Measurements from ENCODE around the gene IMP4. TPM values are rescaled to one million over a fixed set of nuclear protein-coding genes. Genes with fewer than 3 reads are reported as not detected.
A peak's percentile ranks its signal among the peaks of the same experiment; 100 is the strongest.

The IMP4 gene
- total and polyA plus RNA-seq, 2 of the 8 experiments (the other 6 are each of a cell fraction or from before 2014, with no cell fraction given), result 96.8 to 194 TPM

DNA sequence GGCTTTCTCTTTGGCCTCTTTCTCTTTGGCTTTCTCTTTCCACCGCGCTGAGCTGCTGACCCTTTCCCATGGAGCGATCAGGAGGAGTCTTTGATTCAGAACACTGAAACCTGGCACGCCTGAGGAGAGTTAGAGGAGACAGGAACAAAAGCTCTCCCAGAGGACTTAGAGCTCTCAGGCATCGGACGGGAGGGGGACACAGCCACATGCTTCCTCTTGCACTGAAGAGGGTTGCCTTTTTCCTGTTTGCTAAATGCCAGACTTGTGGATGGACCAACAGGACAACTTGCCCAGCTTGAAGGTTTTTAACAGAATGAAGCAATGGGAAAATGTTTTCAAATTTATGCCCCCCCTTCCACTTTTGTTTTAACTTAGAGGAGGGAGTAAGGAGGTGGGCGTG lies 9.5 kb downstream of the IMP4 start:
- H2BK5ac ChIP-seq (ENCODE audit: low read depth, low read length), result no peak overlapping the region
- H2BK20ac ChIP-seq (ENCODE audit: low read length), result no peak overlapping the region
- H4K91ac ChIP-seq (replicated peaks; ENCODE audit: insufficient read length, low read length), result no peak overlapping the region
- no peak overlapping the region for H3K18ac ChIP-seq (ENCODE audit: extremely low read depth, low read length)
- no peak overlapping the region for H3K56ac ChIP-seq (replicated peaks; ENCODE audit: insufficient read length, low read depth, low read length)
- no peaks in the 10 kb centered on the region for H3K4me1 ChIP-seq (replicated peaks in 1 of 4; ENCODE audit: control insufficient read depth in 3 of 4, insufficient read depth in 4 of 4, low read length in 3 of 4)
- peak in 1 of 2 experiments; percentile 36 for DNase-seq (ENCODE audit: low read depth in 1 of 2, low spot score in 2 of 2)
- no peak overlapping the region for H2BK120ac ChIP-seq (replicated peaks; ENCODE audit: low read depth, low read length)
- peaks cover 15 to 40% (median 26%) of the 10 kb centered on the region in 4 experiments; a peak in 6 of 7 replicates for H3K27me3 ChIP-seq (replicated peaks in 1 of 4; ENCODE audit: control insufficient read depth in 3 of 4, extremely low read depth in 1 of 4, insufficient read depth in 3 of 4, low read length in 3 of 4)
- no peak overlapping the region for H3K27ac ChIP-seq (ENCODE audit: low read depth, low read length)
- ChIA-PET POLR2A (ENCODE audit: partially characterized antibody) (interaction anchor here (0.6 to 8.7 kb wide), 5 partner anchors 9 to 173 kb away, joined by 3 to 72 read pairs (median 5); partner anchors contain the start of gene IMP4), CTCF (ENCODE audit: partially characterized antibody) (interaction anchor here (1.0 to 4.7 kb wide), 4 partner anchors 8 to 35 kb away, joined by 3 to 28 read pairs (median 4); partner anchors contain the start of gene IMP4)
- H3K23ac ChIP-seq (ENCODE audit: insufficient read length), result no peak overlapping the region
- no peak overlapping the region for H2BK15ac ChIP-seq (ENCODE audit: low read length)
- no peak overlapping the region for H3K4ac ChIP-seq (replicated peaks; ENCODE audit: insufficient read length, low read depth, low read length)
- no peak overlapping the region for H3K4me3 ChIP-seq (ENCODE audit: extremely low read depth in 1 of 4, insufficient read depth in 2 of 4, low read depth in 3 of 4, low read length in 4 of 4)
- peaks cover 4% of the 10 kb centered on the region; the same call in 1 of the 2 replicates for H3K23me2 ChIP-seq (ENCODE audit: low read depth, low read length)
- no peak overlapping the region for H2BK12ac ChIP-seq (ENCODE audit: low read depth, low read length)
- FAIRE-seq, result no peak
- H3K4me2 ChIP-seq (ENCODE audit: insufficient read depth in 1 of 2, low read depth in 2 of 2, low read length in 2 of 2), result no peak overlapping the region
- H4K5ac ChIP-seq (ENCODE audit: insufficient read length, low read depth, low read length), result no peak overlapping the region
- H3K79me1 ChIP-seq (ENCODE audit: low read depth, low read length), result no peaks in the 10 kb centered on the region
- H3K9ac ChIP-seq (replicated peaks in 1 of 4; ENCODE audit: extremely low read depth in 1 of 4, low read depth in 3 of 4, low read length in 3 of 4), result no peak overlapping the region
- H3K36me3 ChIP-seq (ENCODE audit: control insufficient read depth in 2 of 4, insufficient read depth in 4 of 4, low read length in 3 of 4), result peaks cover under 1 to 13% (median 8%) of the 10 kb centered on the region in 4 experiments; a peak in 6 of 8 replicates
- peaks cover 0 to 6% of the 10 kb centered on the region in 2 experiments for H4K20me1 ChIP-seq (replicated peaks in 1 of 2; ENCODE audit: control insufficient read depth in 1 of 2, insufficient read depth in 2 of 2, low read length in 2 of 2)
- no peak overlapping the region for H2AK5ac ChIP-seq (ENCODE audit: low read depth, low read length)
- H3K9me3 ChIP-seq (ENCODE audit: insufficient read depth in 2 of 2, low read depth in 1 of 2, low read length in 1 of 2), result no peaks in the 10 kb centered on the region
- no peaks in the 10 kb centered on the region for H3K79me2 ChIP-seq (ENCODE audit: control insufficient read depth in 1 of 2, insufficient read depth in 2 of 2, low read length in 2 of 2)
- no peak overlapping the region for H4K8ac ChIP-seq (ENCODE audit: extremely low read depth, insufficient read depth, low read length)
- 78% methylated on average over 7 of the region's 7 CpGs; no CpG with 5 or more reads in 1 of the 2 experiments for WGBS, 2 experiments (ENCODE audit: extremely low coverage in 1 of 2, insufficient coverage in 1 of 2, insufficient read length in 1 of 2, insufficient replicate concordance in 2 of 2, low coverage in 1 of 2, low lambda C conversion rate in 2 of 2, missing lambda C conversion rate in 1 of 2)
- TF ChIP-seq POLR2A (IDR thresholded peaks at IDR 0.05; ENCODE audit: control extremely low read depth in 1 of 2, low read depth in 2 of 2, low read length in 2 of 2) (no peak), CHD2 (IDR thresholded peaks at IDR 0.05; ENCODE audit: low read length) (no peak), TCF12 (IDR thresholded peaks at IDR 0.05; ENCODE audit: low read depth, low read length) (no peak), RFX5 (IDR thresholded peaks at IDR 0.05; ENCODE audit: borderline replicate concordance, low read depth, low read length) (no peak), TAF1 (IDR thresholded peaks at IDR 0.05; ENCODE audit: low read depth, low read length) (no peak), CEBPB (IDR thresholded peaks at IDR 0.05; ENCODE audit: low read depth, low read length) (no peak), POLR2AphosphoS5 (IDR thresholded peaks at IDR 0.05; ENCODE audit: low read depth, low read length) (no peak), RAD21 (IDR thresholded peaks at IDR 0.05 in 1 of 2, conservative IDR thresholded peaks at IDR 0.05 in 1 of 2; ENCODE audit: low read depth in 2 of 2, low read length in 2 of 2) (no peak), BACH1 (IDR thresholded peaks at IDR 0.05; ENCODE audit: low read length) (no peak), ZNF274 (IDR thresholded peaks at IDR 0.05; ENCODE audit: borderline replicate concordance, extremely low read depth, low read length) (no peak), TBP (IDR thresholded peaks at IDR 0.05; ENCODE audit: low read depth, low read length) (no peak)
- TF ChIP-seq, protein P1, sequence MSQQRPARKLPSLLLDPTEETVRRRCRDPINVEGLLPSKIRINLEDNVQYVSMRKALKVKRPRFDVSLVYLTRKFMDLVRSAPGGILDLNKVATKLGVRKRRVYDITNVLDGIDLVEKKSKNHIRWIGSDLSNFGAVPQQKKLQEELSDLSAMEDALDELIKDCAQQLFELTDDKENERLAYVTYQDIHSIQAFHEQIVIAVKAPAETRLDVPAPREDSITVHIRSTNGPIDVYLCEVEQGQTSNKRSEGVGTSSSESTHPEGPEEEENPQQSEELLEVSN (IDR thresholded peaks at IDR 0.05), result no peak
- no peak overlapping the region for H2AFZ ChIP-seq (ENCODE audit: low read length)
- H3K14ac ChIP-seq (ENCODE audit: insufficient read length), result no peak overlapping the region

Data from H1 (cell line).